LNCAP (cell line): Measurements from ENCODE around the gene KLHL42.
A peak's percentile ranks its signal among the peaks of the same experiment; 100 is the strongest.

Experiments used
- TF ChIP-seq, protein P1 (sequence below): fragments of 450-650 bp; IDR thresholded peaks from 2 replicates; pipeline ENCODE4 v1.5.1; 2017; ENCODE audit warnings: mild to moderate bottlenecking

KLHL42 gene

GRCh38 chr12:27812502-27812901 lies 32.5 kb downstream of the KLHL42 start:
- TF ChIP-seq, protein P1, sequence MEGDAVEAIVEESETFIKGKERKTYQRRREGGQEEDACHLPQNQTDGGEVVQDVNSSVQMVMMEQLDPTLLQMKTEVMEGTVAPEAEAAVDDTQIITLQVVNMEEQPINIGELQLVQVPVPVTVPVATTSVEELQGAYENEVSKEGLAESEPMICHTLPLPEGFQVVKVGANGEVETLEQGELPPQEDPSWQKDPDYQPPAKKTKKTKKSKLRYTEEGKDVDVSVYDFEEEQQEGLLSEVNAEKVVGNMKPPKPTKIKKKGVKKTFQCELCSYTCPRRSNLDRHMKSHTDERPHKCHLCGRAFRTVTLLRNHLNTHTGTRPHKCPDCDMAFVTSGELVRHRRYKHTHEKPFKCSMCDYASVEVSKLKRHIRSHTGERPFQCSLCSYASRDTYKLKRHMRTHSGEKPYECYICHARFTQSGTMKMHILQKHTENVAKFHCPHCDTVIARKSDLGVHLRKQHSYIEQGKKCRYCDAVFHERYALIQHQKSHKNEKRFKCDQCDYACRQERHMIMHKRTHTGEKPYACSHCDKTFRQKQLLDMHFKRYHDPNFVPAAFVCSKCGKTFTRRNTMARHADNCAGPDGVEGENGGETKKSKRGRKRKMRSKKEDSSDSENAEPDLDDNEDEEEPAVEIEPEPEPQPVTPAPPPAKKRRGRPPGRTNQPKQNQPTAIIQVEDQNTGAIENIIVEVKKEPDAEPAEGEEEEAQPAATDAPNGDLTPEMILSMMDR, result no peak

GRCh38 chr12:27814411-27814810 lies 34.4 kb downstream of the KLHL42 start:
- TF ChIP-seq, protein P1, result no peak

DNA sequence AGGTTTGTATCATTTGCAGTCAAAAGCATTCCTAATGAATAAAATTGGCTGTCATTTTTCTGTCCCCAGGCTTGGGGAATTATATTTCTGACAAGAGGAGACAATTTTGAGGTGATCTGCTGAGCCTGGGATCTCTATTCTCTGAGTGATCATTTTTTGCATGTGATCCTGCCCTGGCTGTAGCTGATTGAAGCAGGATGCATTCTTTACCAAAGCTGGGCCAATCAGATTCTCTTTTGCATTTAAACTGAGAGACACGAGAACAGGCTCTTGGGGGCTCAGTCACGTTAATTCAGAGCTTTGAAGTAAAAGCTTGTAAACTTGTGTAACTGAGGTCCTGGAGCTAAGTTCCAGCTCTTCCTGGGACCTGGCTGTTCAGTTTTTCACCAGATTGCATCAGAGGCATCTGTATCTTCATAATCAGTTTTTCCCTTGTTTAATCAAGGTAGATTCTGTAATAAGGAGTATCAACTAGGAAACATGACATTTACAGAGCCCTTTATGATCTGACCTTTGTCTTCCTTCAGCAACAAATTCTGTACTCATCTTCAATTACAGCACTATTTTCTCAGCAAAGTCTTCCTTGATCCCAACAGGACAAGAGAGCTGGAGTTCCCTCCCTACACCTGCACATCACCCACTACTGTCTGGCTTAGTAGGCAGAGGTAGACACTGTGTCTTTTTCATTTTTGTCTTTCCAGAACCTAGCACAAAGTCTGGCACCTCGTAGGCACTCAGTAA lies 35.0 kb downstream of the KLHL42 start:
- TF ChIP-seq, protein P1, result no peak

GRCh38 chr12:27817766-27818165 lies 37.7 kb downstream of the KLHL42 start:
- TF ChIP-seq, protein P1, result no peak

- TF ChIP-seq, protein P1, result no peak
Measured at GRCh38 chr12:27818401-27818918, 38.4 kb downstream of the KLHL42 start.

GRCh38 chr12:27820564-27820963 lies 40.5 kb downstream of the KLHL42 start:
- TF ChIP-seq, protein P1, result no peak

DNA sequence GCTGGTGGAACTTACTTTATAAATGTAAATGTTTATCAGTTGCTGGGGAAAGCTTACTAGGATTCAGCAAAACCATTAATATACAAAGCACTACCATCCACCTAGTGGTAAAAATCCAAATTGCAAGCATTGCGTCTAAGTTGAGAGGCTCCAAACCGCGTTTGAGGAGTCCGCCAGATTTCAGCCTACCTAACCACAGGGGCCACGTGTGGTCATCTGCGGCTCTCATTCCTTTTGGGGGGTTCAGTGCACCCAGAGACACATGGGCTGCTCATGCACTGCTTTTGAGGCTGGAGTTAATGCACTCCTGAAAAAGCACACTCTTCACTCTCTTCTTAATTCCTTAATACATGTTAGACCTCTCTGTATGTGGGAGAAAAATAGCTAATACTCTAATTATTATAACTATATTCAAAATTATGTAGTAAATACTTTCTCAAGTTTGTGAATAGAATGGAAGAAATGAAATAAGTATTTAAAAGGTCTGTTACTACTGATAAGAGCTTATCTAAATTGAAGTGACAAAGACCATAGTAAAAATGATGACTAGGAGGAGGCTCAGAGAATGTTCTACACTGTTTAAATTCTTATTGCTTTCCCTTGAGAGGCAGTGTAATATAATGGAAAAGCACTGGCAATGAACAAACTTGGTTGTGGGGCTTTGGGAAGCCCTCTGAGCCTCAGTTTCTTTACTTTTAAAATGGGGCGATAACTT lies 41.4 kb downstream of the KLHL42 start:
- TF ChIP-seq, protein P1, result peak; percentile 69
